Activated CD4-positive, alpha-beta T cell treated with anti-CD3 and anti-CD28 coated beads for 4 hours (primary cell): ENCODE data around the gene MYL12A.
"Not testable (repeated sequence)": the region's sequence is repeated elsewhere in the genome, so short reads cannot be mapped to it uniquely, and the experiment has no call there.

ENCODE experiments used
- DNase-seq, 2 donors: peaks; one replicate each; pipeline ENCODE4 v3.0.0-alpha.2; 2020

MYL12A gene

GRCh38 chr18:3247240-3248061 is at the start of gene MYL12A:
Gene MYL12A (plus strand): TSS chr18:3247801. CDS start chr18:3253248, 5,447 bp downstream.
- DNase-seq: peak; percentile 89

- DNase-seq: not testable (repeated sequence)
Observed at GRCh38 chr18:3198260-3198860, 49.2 kb upstream of the MYL12A start.

DNA sequence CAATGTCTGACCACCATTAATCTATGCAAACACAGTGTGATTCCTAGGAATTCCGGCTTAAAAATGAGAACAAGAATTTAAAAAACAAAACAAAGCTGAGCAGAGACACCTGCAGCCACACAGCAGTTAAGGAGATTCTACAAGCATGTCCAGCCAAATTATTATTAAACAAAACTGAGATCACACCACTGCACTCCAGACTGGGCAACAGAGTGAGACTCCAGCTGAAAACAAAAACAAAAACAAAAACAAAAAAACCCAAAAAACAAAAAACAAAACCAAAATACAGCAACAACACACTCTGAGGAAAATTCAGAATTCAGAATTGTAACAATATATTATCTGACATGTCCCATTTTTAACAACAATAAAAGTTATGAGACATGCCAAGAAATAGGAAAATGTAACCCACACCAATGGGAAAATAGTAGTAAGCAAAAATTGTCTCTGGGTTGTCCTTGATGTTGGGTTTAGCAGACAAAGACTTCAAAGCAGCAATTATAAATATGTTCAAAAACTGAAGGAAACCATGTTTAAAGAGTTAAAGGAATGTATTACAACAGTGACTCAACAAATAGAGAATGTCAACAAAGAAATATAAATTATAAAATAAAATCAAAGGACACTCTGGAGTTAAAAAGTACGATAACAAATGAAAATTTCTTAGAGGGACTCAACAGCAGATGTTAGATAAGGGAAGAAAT is 47.5 kb upstream of the MYL12A start:
- no peak for DNase-seq

DNA sequence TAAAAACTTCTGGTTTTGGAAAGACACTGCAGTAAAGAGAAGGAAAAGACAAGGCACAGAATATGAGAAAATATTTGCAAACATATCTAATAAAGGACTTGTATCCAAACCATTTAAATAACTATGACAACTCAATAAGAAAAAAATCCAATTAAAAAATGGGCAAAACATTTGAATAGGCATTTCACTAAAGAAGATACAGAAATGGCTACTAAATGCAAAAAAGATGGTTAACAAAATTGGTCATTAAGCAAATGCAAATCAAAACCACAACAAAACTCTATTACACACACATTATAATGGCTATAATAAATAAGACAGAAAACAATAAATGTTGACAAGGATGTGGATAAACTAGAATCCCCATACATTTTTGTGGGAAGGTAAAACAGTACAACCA is 42.4 kb upstream of the MYL12A start:
- DNase-seq: no peak

- no peak for DNase-seq
Observed at GRCh38 chr18:3207565-3207964, 40.0 kb upstream of the MYL12A start.

- DNase-seq: no peak
Observed at GRCh38 chr18:3209859-3210569, 37.6 kb upstream of the MYL12A start.

- DNase-seq: no peak
Observed at GRCh38 chr18:3211236-3211992, 36.2 kb upstream of the MYL12A start.

GRCh38 chr18:3212657-3213056 is 34.9 kb upstream of the MYL12A start:
- no peak for DNase-seq

GRCh38 chr18:3213300-3214059 is 34.1 kb upstream of the MYL12A start:
- no peak for DNase-seq

- no peak for DNase-seq
Observed at GRCh38 chr18:3214855-3215637, 32.6 kb upstream of the MYL12A start.

DNA sequence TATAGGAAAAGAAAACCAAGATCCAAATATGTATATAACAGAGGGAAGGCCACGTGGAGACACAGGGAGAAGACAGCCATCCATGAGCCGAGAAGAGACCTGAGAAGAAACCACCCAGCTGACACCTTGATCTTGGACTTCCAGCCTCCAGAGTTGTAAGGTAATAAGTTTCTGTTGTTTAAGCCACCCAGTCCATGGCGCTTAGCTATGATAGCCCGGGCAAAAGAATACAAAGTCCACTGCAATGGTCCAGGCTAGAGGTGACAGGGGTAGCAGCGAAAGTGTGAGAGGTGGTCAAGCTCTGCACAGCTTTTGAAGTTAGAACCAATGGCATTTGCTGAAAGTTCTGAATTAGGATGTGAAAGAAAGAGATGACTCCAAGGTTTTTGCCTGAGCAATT is 30.6 kb upstream of the MYL12A start:
- DNase-seq: no peak

- no peak for DNase-seq
Observed at GRCh38 chr18:3217948-3218647, 29.5 kb upstream of the MYL12A start.

DNA sequence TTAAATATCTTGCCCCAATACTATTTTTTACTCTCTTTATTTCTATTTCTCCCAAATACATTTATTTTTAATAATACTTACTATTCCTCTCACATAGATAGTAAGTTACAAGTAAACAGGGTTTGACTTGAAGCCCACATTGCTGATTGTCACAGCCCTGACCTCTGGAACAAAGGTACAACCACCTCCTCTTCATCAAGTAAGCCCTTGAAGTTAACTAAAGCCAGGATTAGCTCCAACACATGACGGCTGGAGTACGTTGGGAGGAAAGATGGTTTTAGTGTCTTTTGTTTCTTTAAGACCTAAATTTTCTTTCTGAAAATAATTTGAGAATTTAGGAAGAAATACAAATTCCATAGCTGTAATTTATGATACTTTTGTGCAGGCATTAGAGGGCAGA is 28.8 kb upstream of the MYL12A start:
- DNase-seq: no peak

- no peak for DNase-seq
Observed at GRCh38 chr18:3219241-3219630, 28.4 kb upstream of the MYL12A start.

- no peak for DNase-seq
Observed at GRCh38 chr18:3219631-3220335, 27.8 kb upstream of the MYL12A start, which contains the start of gene MYOM1. Gene MYOM1 (minus strand): TSS chr18:3219968. CDS start chr18:3215223, 4,745 bp downstream.

- not testable (repeated sequence) for DNase-seq
Observed at GRCh38 chr18:3220868-3221267, 26.7 kb upstream of the MYL12A start.

GRCh38 chr18:3221496-3221895 is 26.1 kb upstream of the MYL12A start:
- no peak for DNase-seq

DNA sequence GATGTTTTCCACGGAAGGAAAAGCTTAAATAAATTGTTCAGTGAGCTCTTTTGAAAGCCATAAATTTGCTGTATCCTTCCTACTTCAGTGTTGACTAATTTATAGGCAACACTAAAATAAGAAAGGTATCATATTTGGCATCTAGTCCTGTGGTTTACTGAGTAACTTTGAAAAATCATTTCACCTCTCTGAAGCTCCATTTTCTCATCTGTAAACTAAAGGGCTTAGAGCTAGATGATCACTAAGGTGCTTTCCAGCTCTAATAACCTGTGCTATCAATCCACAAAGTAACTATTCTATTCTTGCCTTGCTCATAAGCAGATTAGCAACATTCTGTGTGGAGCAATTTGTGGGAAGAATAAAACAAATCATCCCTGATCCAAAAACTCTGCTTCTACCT is 24.2 kb upstream of the MYL12A start:
- DNase-seq: no peak

DNA sequence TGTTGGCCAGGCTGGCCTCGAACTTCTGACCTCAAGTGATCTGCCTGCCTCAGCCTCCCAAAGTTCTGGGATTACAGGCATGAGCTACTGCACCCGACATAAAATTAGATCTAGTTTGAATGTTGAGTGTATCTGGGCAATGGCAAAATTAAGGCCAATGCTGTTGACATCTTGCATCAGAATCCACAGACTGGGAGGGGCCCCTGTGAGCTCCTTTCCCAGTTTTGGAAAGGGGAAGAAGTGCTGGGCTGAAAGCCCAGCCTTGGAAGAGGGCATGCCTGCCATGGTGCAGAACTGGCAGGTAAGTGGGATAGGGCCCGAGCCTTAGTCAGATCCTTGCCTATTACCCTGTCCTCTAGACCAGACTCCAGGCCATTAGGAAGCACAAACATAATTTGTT is 23.4 kb upstream of the MYL12A start:
- DNase-seq: no peak
